Nephron (organoid): ENCODE results near the gene TECPR2.
"Not testable (repeated sequence)": the region's sequence is repeated elsewhere in the genome, so short reads cannot be mapped to it uniquely, and the experiment has no call there.

Experiments used
- H3K27ac Mint-ChIP-seq, 3 experiments: 2 replicates each; pipeline ENCODE4 v1.8.0; 2020; ENCODE audit warnings: mixed read lengths in 3 of 3, mild to moderate bottlenecking in 2 of 3, moderate library complexity in 1 of 3
- H3K27me3 Mint-ChIP-seq: 2 replicates; pipeline ENCODE4 v1.8.0; 2021; ENCODE audit warnings: low read depth, mild to moderate bottlenecking, moderate library complexity, mixed read lengths
- H3K36me3 Mint-ChIP-seq: 2 replicates; pipeline ENCODE4 v1.8.0; 2020; ENCODE audit warnings: low read depth, mixed read lengths
- H3K4me1 Mint-ChIP-seq: 2 replicates; pipeline ENCODE4 v1.8.0; 2020; ENCODE audit warnings: mixed read lengths
- H3K4me3 Mint-ChIP-seq, 3 experiments: 2 replicates each; pipeline ENCODE4 v1.8.0; 2020; ENCODE audit warnings: mild to moderate bottlenecking in 3 of 3, mixed read lengths in 3 of 3, moderate library complexity in 2 of 3
- H3K9me3 Mint-ChIP-seq: 2 replicates; pipeline ENCODE4 v1.8.0; 2020; ENCODE audit warnings: mixed read lengths
- CTCF ChIP-seq, 3 experiments: fragments of 200-600 bp; sonication (generic); IDR thresholded peaks; one replicate each; pipeline ENCODE4 v1.5.0; 2021; ENCODE audit warnings: antibody characterized with exemption in 3 of 3; ENCODE audit not compliant: unreplicated experiment in 3 of 3

Gene TECPR2

DNA sequence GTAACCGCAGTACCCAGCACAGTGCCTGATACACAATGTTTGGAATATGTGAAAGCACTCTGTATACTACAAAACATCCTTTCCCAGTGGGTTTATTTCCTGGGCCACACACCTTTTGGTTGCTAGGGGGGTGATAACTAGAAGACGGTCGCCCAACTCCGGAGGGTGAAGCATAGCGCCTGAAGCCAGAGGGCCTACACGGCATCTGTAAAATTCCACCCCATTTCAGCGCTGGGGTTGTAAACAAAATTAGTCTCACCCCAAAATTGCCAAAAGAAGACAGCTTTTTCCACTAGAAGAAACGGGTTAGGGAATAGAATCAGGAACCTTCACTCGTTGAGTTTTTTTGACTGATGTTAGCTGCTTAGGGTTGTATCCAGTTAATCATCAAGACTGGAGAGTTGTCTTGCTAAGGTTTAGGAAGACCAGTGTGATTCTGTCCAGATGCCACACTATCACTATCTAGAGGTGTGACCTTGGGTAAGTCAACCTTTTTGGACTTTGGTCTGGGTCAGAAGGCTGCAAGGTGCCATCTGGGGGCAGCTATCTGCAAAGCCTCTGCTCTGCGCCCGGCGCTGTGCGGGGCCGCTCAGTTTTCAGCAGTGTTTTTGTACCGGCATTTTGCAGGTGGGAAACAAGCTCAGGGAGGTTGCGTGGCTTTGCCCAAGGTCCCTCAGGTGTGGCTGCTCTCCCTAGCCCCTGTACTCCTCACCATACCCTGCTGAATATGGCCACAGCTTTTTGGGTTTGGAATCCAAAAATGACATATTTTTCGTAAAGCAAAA lies 41.9 kb upstream of the TECPR2 start:
- TF ChIP-seq CTCF (IDR thresholded peaks at IDR 0.05; ENCODE audit: unreplicated experiment in 3 of 3), result no peak
- peaks cover 7% of the 10 kb centered on the region for H3K27me3 Mint-ChIP-seq
- no peaks in the 10 kb centered on the region for H3K9me3 Mint-ChIP-seq
- peaks cover 3% of the 10 kb centered on the region for H3K36me3 Mint-ChIP-seq
- H3K4me1 Mint-ChIP-seq, result peaks cover 48% of the 10 kb centered on the region
- H3K4me3 Mint-ChIP-seq, result peak overlapping the region; percentile 92 to 97 (median 94)
- H3K27ac Mint-ChIP-seq, result peak overlapping the region; percentile 99 to 100 (median 99)

- Mint-ChIP-seq H3K4me3 (peak overlapping the region; percentile 92 to 97 (median 94)), H3K36me3 (peaks cover 9% of the 10 kb centered on the region), H3K27ac (peak overlapping the region; percentile 55 to 99 (median 74)), H3K27me3 (peaks cover 5% of the 10 kb centered on the region), H3K4me1 (peaks cover 39% of the 10 kb centered on the region), H3K9me3 (no peaks in the 10 kb centered on the region)
- no peak for TF ChIP-seq CTCF (IDR thresholded peaks at IDR 0.05; ENCODE audit: unreplicated experiment in 3 of 3)
Observed at GRCh38 chr14:102321456-102322422, 41.0 kb upstream of the TECPR2 start.

- peak; percentile 33 to 47 (median 45) for TF ChIP-seq CTCF (IDR thresholded peaks at IDR 0.05; ENCODE audit: unreplicated experiment in 3 of 3)
- peaks cover 25% of the 10 kb centered on the region for H3K4me1 Mint-ChIP-seq
- H3K36me3 Mint-ChIP-seq, result peaks cover 9% of the 10 kb centered on the region
- H3K4me3 Mint-ChIP-seq, result peak overlapping the region; percentile 55 to 97 (median 83)
- no peaks in the 10 kb centered on the region for H3K9me3 Mint-ChIP-seq
- peaks cover 3% of the 10 kb centered on the region for H3K27me3 Mint-ChIP-seq
- peak overlapping the region; percentile 54 to 93 (median 67) for H3K27ac Mint-ChIP-seq
Observed at GRCh38 chr14:102323102-102323501, 39.6 kb upstream of the TECPR2 start.

GRCh38 chr14:102325791-102326345 lies 36.9 kb upstream of the TECPR2 start:
- H3K4me1 Mint-ChIP-seq, result peaks cover 13% of the 10 kb centered on the region
- H3K36me3 Mint-ChIP-seq, result peaks cover 9% of the 10 kb centered on the region
- no peaks in the 10 kb centered on the region for H3K9me3 Mint-ChIP-seq
- no peak overlapping the region for H3K4me3 Mint-ChIP-seq
- H3K27me3 Mint-ChIP-seq, result peaks cover 3% of the 10 kb centered on the region
- no peak for TF ChIP-seq CTCF (IDR thresholded peaks at IDR 0.05; ENCODE audit: unreplicated experiment in 3 of 3)
- H3K27ac Mint-ChIP-seq, result no peak overlapping the region

DNA sequence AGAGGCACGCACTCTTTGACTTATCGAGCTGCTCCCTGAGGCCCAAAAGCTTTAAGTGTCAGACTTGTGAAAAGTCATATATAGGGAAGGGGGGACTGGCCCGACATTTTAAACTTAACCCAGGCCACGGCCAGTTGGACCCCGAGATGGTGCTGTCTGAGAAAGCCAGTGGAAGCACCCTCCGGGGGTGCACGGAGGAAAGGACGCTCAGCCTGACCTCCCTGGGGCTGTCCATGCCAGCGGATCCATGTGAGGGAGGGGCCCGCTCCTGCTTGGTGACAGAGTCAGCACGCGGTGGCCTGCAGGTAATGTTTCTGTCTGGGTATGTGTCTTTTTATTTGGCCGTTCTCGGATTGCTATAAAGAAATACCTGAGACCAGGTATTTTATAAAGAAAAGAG lies 36.2 kb upstream of the TECPR2 start:
- Mint-ChIP-seq H3K9me3 (no peaks in the 10 kb centered on the region), H3K27ac (no peak overlapping the region), H3K4me3 (no peak overlapping the region), H3K36me3 (peaks cover 11% of the 10 kb centered on the region), H3K4me1 (peaks cover 9% of the 10 kb centered on the region), H3K27me3 (peaks cover 3% of the 10 kb centered on the region)
- TF ChIP-seq CTCF (IDR thresholded peaks at IDR 0.05; ENCODE audit: unreplicated experiment in 3 of 3), result no peak

DNA sequence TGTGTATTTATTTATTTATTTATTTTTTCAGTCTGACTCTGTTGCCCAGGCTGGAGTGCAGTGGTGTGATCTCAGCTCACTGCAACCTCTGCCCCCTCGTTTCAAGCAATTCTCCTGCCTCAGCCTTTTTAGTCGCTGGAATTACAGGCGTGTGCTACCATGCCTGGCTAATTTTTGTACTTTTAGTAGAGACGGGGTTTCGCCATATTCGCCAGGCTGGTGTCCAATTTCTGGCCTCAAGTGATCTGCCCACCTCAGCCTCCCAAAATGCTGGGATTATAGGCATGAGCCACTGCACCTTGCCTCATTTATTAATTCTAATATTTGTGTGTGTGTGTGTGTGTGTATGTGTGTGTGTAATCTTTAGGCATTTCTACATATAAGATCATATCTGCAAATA lies 33.4 kb upstream of the TECPR2 start:
- not testable (repeated sequence) for H3K27ac Mint-ChIP-seq, H3K9me3 Mint-ChIP-seq, H3K4me1 Mint-ChIP-seq, H3K27me3 Mint-ChIP-seq, H3K4me3 Mint-ChIP-seq
- peaks cover 22% of the 10 kb centered on the region for H3K36me3 Mint-ChIP-seq
